A549 (cell line): ENCODE data around the gene SCAMP1. TPM values are rescaled to one million over a fixed set of nuclear protein-coding genes. Genes with fewer than 3 reads are reported as not detected.

Experiments
- ATAC-seq, 2 experiments: fragments of 200-7000 bp in 1 of 2; fragments of >200 bp in 1 of 2; cut with Nextera tagmentation in 1 of 2; cut with Tn5 transposase in 1 of 2; 3 replicates each; pipeline versions ENCODE4 v1.8.0 to v1.9.1; 2018 to 2020; ENCODE audit warnings: mild to moderate bottlenecking in 1 of 2, moderate library complexity in 1 of 2
- CTCF ChIA-PET: fragments of 300-600 bp; sonication (Branson Sonifier 250); formaldehyde crosslinking; extraction: SDS; loops from one replicate; lab custom pipeline; 2021; ENCODE audit warnings: antibody characterized with exemption, inconsistent platforms; lab: Yijun Ruan, JAX
- POLR2A ChIA-PET: fragments of 350-600 bp; formaldehyde crosslinking; extraction: SDS; loops from one replicate; lab custom pipeline; 2021; ENCODE audit warnings: antibody characterized with exemption, inconsistent platforms; lab: Yijun Ruan, JAX
- DNase-seq, 2 experiments: peaks; one replicate each; pipeline versions ENCODE4 v3.0.0 to v3.0.0-alpha.2; 2011 to 2016; ENCODE audit warnings: low read depth in 1 of 2, low spot score in 1 of 2
- FAIRE-seq: peaks from 2 replicates; lab custom pipeline; 2011; peaks lifted over from hg19 to GRCh38; lab: Jason Lieb, UNC
- H3K27ac ChIP-seq, 2 experiments: fragments of >200 bp; sonication (Bioruptor Twin); formaldehyde crosslinking; 3 replicates each; pipeline ENCODE4 v1.5.1; 2016 to 2017
- H3K4me1 ChIP-seq: fragments of >200 bp; sonication (Bioruptor Twin); formaldehyde crosslinking; 3 replicates; pipeline ENCODE4 v1.6.1; 2016
- H3K4me2 ChIP-seq: fragments of >200 bp; sonication (Bioruptor Twin); formaldehyde crosslinking; 3 replicates; pipeline ENCODE4 v1.6.1; 2016
- H3K4me3 ChIP-seq: fragments of >200 bp; sonication (Bioruptor Twin); formaldehyde crosslinking; 3 replicates; pipeline ENCODE4 v1.5.1; 2016
- H3K9me3 ChIP-seq: fragments of >200 bp; sonication (Bioruptor Twin); formaldehyde crosslinking; 3 replicates; pipeline ENCODE4 v1.6.1; 2016
- CHD2 ChIP-seq: fragments of 150-350 bp; IDR thresholded peaks from 2 replicates; pipeline ENCODE4 v1.6.1; 2014; ENCODE audit warnings: low read length; ENCODE audit not compliant: partially characterized antibody
- CHD4 ChIP-seq: fragments of 200-600 bp; sonication (generic); IDR thresholded peaks from 2 replicates; pipeline ENCODE4 v1.6.1; 2016; ENCODE audit warnings: antibody characterized with exemption, mild to moderate bottlenecking, borderline replicate concordance
- EHMT2 ChIP-seq: fragments of 200-600 bp; sonication (generic); IDR thresholded peaks from 2 replicates; pipeline ENCODE4 v1.6.1; 2016; ENCODE audit warnings: antibody characterized with exemption, low read depth, mild to moderate bottlenecking, moderate library complexity
- ESRRA ChIP-seq: fragments of 150-350 bp; IDR thresholded peaks from 2 replicates; pipeline ENCODE4 v1.6.1; 2014; ENCODE audit warnings: mild to moderate bottlenecking, low read length, borderline replicate concordance
- GATA3 ChIP-seq: IDR thresholded peaks from 2 replicates; pipeline ENCODE4 v1.6.1; 2012; ENCODE audit warnings: borderline replicate concordance
- HEYL ChIP-seq: fragments of 250-450 bp; sonication (Bioruptor Pico); IDR thresholded peaks from 2 replicates; pipeline ENCODE4 v1.8.0; 2021; ENCODE audit warnings: mild to moderate bottlenecking, moderate library complexity
- HOXA7 ChIP-seq: fragments of 250-450 bp; sonication (Bioruptor Pico); IDR thresholded peaks from 2 replicates; pipeline ENCODE4 v1.5.0; 2020; ENCODE audit warnings: mild to moderate bottlenecking, moderate library complexity
- NFE2L2 ChIP-seq: fragments of 150-350 bp; conservative IDR thresholded peaks from 2 replicates; pipeline ENCODE4 v1.6.1; 2014; ENCODE audit warnings: low read length
- RARB ChIP-seq: fragments of 250-450 bp; sonication (Bioruptor Pico); IDR thresholded peaks from 2 replicates; pipeline ENCODE4 v1.8.0; 2021; ENCODE audit warnings: mild to moderate bottlenecking, moderate library complexity
- RNF2 ChIP-seq: fragments of 200-600 bp; sonication (generic); IDR thresholded peaks from 2 replicates; pipeline ENCODE4 v1.6.1; 2016; ENCODE audit warnings: low read depth, mild to moderate bottlenecking, antibody characterized with exemption, moderate library complexity, borderline replicate concordance
- TFCP2L1 ChIP-seq: fragments of 250-450 bp; sonication (Bioruptor Pico); IDR thresholded peaks from 2 replicates; pipeline ENCODE4 v1.5.0; 2021; ENCODE audit warnings: mild to moderate bottlenecking
- USF2 ChIP-seq: fragments of 450-650 bp; IDR thresholded peaks from 2 replicates; pipeline ENCODE4 v1.6.1; 2014; ENCODE audit warnings: antibody characterized with exemption
- ZC3H11A ChIP-seq: fragments of 450-650 bp; IDR thresholded peaks from 2 replicates; pipeline ENCODE4 v1.6.1; 2014; ENCODE audit warnings: antibody characterized with exemption, mild to moderate bottlenecking
- ZFP36 ChIP-seq: fragments of 450-650 bp; IDR thresholded peaks from 2 replicates; pipeline ENCODE4 v1.6.1; 2014; ENCODE audit warnings: borderline replicate concordance; ENCODE audit not compliant: partially characterized antibody
- ZSCAN20 ChIP-seq: fragments of 250-450 bp; sonication (Bioruptor Pico); IDR thresholded peaks from 2 replicates; pipeline ENCODE4 v1.8.0; 2022; ENCODE audit warnings: mild to moderate bottlenecking, moderate library complexity
- WGBS: methylation state at CpG from one replicate; pipeline ENCODE4 v1.1.6; 2017; ENCODE audit errors: missing lambda C conversion rate; 5-methylcytosine and 5-hydroxymethylcytosine counted together
- polyA plus RNA-seq, 4 experiments: library from polyadenylated mRNA; depleted of rRNA in 3 of 4; stranded (reverse); fragments of >200 nt; fragmentation: RNase III in 1 of 4; extraction: RNeasy Plus Mini Kit Qiagen cat#74134 plus additional on column Dnase treatment in 1 of 4; gene quantifications; 2 replicates in 3 of 4; 3 replicates in 1 of 4; pipeline ENCODE4 v1.2.3, GENCODE V29; 2011 to 2017
- TF ChIP-seq, protein P1 (sequence below): fragments of >200 bp; sonication (Bioruptor Twin); formaldehyde crosslinking; IDR thresholded peaks from 3 replicates; pipeline ENCODE4 v1.5.1; 2016
- TF ChIP-seq, protein P2 (sequence below): fragments of 150-350 bp; IDR thresholded peaks from 2 replicates; pipeline ENCODE4 v1.6.1; 2014; ENCODE audit warnings: low read depth, mild to moderate bottlenecking, low read length
- TF ChIP-seq, protein P3 (sequence below): IDR thresholded peaks from 2 replicates; pipeline ENCODE4 v1.6.1; 2012

SCAMP1 gene
- polyA plus RNA-seq, 2 of the 4 experiments (the other 2 are of a cell fraction), result 23.8 to 42.2 TPM

GRCh38 chr5:78476795-78477194 lies 116.4 kb downstream of the SCAMP1 start:
- no peak for FAIRE-seq

GRCh38 chr5:78482948-78483347 lies 122.5 kb downstream of the SCAMP1 start:
- no peak for DNase-seq
- Histone ChIP-seq H3K9me3 (no peaks in the 10 kb centered on the region), H3K4me2 (no peak overlapping the region), H3K4me3 (no peak overlapping the region), H3K4me1 (peaks cover 16% of the 10 kb centered on the region; the same call in 2 of the 3 replicates), H3K27ac (no peak overlapping the region)
- CTCF ChIA-PET, result interaction anchor here (1.1 to 2.5 kb wide), 3 partner anchors 9 to 482 kb away, joined by 3 to 9 read pairs (median 4); no protein-coding TSS in a partner anchor
- POLR2A ChIA-PET, result no interaction called here
- 83% methylated on average over 1 of the region's 1 CpG for WGBS
- FAIRE-seq, result no peak
- TF ChIP-seq ZSCAN20 (CRISPR knock-in tag) (no peak), ZC3H11A (no peak), NFE2L2 (no peak), ZFP36 (no peak), USF2 (no peak), HEYL (CRISPR knock-in tag) (no peak), CHD4 (no peak), GATA3 (no peak), ESRRA (no peak), HOXA7 (CRISPR knock-in tag) (no peak), TFCP2L1 (CRISPR knock-in tag) (no peak), EHMT2 (no peak)
- TF ChIP-seq, protein P1, sequence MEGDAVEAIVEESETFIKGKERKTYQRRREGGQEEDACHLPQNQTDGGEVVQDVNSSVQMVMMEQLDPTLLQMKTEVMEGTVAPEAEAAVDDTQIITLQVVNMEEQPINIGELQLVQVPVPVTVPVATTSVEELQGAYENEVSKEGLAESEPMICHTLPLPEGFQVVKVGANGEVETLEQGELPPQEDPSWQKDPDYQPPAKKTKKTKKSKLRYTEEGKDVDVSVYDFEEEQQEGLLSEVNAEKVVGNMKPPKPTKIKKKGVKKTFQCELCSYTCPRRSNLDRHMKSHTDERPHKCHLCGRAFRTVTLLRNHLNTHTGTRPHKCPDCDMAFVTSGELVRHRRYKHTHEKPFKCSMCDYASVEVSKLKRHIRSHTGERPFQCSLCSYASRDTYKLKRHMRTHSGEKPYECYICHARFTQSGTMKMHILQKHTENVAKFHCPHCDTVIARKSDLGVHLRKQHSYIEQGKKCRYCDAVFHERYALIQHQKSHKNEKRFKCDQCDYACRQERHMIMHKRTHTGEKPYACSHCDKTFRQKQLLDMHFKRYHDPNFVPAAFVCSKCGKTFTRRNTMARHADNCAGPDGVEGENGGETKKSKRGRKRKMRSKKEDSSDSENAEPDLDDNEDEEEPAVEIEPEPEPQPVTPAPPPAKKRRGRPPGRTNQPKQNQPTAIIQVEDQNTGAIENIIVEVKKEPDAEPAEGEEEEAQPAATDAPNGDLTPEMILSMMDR, result no peak
- TF ChIP-seq, protein P2, sequence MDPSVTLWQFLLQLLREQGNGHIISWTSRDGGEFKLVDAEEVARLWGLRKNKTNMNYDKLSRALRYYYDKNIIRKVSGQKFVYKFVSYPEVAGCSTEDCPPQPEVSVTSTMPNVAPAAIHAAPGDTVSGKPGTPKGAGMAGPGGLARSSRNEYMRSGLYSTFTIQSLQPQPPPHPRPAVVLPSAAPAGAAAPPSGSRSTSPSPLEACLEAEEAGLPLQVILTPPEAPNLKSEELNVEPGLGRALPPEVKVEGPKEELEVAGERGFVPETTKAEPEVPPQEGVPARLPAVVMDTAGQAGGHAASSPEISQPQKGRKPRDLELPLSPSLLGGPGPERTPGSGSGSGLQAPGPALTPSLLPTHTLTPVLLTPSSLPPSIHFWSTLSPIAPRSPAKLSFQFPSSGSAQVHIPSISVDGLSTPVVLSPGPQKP, result no peak
- TF ChIP-seq, protein P3, sequence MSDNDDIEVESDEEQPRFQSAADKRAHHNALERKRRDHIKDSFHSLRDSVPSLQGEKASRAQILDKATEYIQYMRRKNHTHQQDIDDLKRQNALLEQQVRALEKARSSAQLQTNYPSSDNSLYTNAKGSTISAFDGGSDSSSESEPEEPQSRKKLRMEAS, result no peak
- ATAC-seq, result no peak

More at GRCh38 chr5:78476795-78477194, 116.4 kb downstream of the SCAMP1 start:
- no peak overlapping the region for H3K4me3 ChIP-seq
- ATAC-seq, result no peak
- no peak overlapping the region for H3K27ac ChIP-seq
- 85% methylated on average over 1 of the region's 1 CpG for WGBS
- no peak overlapping the region for H3K4me2 ChIP-seq
- H3K4me1 ChIP-seq, result 0 out of 3 replicates have a peak, but pooled peaks cover 4% of the 10 kb centered on the region
- POLR2A ChIA-PET, result no interaction called here
- TF ChIP-seq RNF2 (no peak), CHD4 (no peak), CHD2 (no peak), RARB (no peak), ZFP36 (no peak)
- TF ChIP-seq, all 56 proteins: peak for 0
- CTCF ChIA-PET, result interaction anchor here (1.4 kb wide), 1 partner anchor 13 kb away, joined by 4 read pairs; no protein-coding TSS in a partner anchor
- H3K9me3 ChIP-seq, result no peaks in the 10 kb centered on the region
- no peak for DNase-seq
